Spleen (tissue), 7 donors: Measurements from ENCODE around the gene AKAP3.

Source experiments
- POLR2A ChIP-seq, 3 donors: fragments of 450-650 bp; IDR thresholded peaks; one replicate each; pipeline ENCODE4 v1.5.1; 2017; ENCODE audit warnings: antibody characterized with exemption in 3 of 3, mild to moderate bottlenecking in 1 of 3
- POLR2AphosphoS5 ChIP-seq, 3 donors: sonication (generic); formaldehyde crosslinking; IDR thresholded peaks; one replicate each; pipeline ENCODE4 v1.5.1; 2017; ENCODE audit warnings: antibody characterized with exemption in 3 of 3
- TF ChIP-seq, protein P1 (sequence below), 11 experiments: fragments of 200-600 bp in 7 of 11; fragments of 450-650 bp in 4 of 11; sonication (generic) in 4 of 11; IDR thresholded peaks in 8 of 11; conservative IDR thresholded peaks in 3 of 11; 1 replicate in 7 of 11; 2 replicates in 4 of 11; pipeline versions ENCODE4 v1.4.0 to v1.8.0; 2016 to 2021; ENCODE audit warnings: antibody characterized with exemption in 11 of 11, inconsistent platforms in 4 of 11, mild to moderate bottlenecking in 1 of 11
- donor health status: DM: no; HTN: no; CAD: no; lungs with moderate emphysema.
- donor health status: DM: no; HTN: no; CAD: no.
- donor health status: DM: no; HTN: no; CAD: no.

- TF ChIP-seq, protein P1, sequence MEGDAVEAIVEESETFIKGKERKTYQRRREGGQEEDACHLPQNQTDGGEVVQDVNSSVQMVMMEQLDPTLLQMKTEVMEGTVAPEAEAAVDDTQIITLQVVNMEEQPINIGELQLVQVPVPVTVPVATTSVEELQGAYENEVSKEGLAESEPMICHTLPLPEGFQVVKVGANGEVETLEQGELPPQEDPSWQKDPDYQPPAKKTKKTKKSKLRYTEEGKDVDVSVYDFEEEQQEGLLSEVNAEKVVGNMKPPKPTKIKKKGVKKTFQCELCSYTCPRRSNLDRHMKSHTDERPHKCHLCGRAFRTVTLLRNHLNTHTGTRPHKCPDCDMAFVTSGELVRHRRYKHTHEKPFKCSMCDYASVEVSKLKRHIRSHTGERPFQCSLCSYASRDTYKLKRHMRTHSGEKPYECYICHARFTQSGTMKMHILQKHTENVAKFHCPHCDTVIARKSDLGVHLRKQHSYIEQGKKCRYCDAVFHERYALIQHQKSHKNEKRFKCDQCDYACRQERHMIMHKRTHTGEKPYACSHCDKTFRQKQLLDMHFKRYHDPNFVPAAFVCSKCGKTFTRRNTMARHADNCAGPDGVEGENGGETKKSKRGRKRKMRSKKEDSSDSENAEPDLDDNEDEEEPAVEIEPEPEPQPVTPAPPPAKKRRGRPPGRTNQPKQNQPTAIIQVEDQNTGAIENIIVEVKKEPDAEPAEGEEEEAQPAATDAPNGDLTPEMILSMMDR (IDR thresholded peaks at IDR 0.05 in 8 of 11, conservative IDR thresholded peaks at IDR 0.05 in 3 of 11) = no peak
- TF ChIP-seq POLR2A (IDR thresholded peaks at IDR 0.05) (no peak), POLR2AphosphoS5 (IDR thresholded peaks at IDR 0.05) (no peak)
These were observed 18.6 kb downstream of the AKAP3 start for GRCh38 chr12:4630262-4630661.
